Nephron progenitor cell (in vitro differentiated cells): Measurements from ENCODE around the gene ADGRL3.

Experiments used
- DNase-seq: peaks from one replicate; pipeline ENCODE4 v3.0.0; 2021
- H3K27ac Mint-ChIP-seq: 2 replicates; pipeline ENCODE4 v1.8.0; 2021; ENCODE audit warnings: mild to moderate bottlenecking, moderate library complexity, mixed read lengths
- H3K27me3 Mint-ChIP-seq: 2 replicates; pipeline ENCODE4 v1.8.0; 2021; ENCODE audit warnings: mild to moderate bottlenecking, low read depth, mixed read lengths; ENCODE audit not compliant: poor library complexity
- H3K36me3 Mint-ChIP-seq: 2 replicates; pipeline ENCODE4 v1.8.0; 2021; ENCODE audit warnings: low read depth, mixed read lengths
- H3K4me1 Mint-ChIP-seq: 2 replicates; pipeline ENCODE4 v1.8.0; 2021; ENCODE audit warnings: mixed read lengths
- H3K4me3 Mint-ChIP-seq: 2 replicates; pipeline ENCODE4 v1.8.0; 2021; ENCODE audit warnings: mild to moderate bottlenecking, moderate library complexity, mixed read lengths
- H3K9me3 Mint-ChIP-seq: 2 replicates; pipeline ENCODE4 v1.8.0; 2021; ENCODE audit warnings: mild to moderate bottlenecking, moderate library complexity, mixed read lengths
- CTCF ChIP-seq: fragments of 200-600 bp; sonication (generic); IDR thresholded peaks from 2 replicates; pipeline ENCODE4 v1.5.0; 2021; ENCODE audit warnings: antibody characterized with exemption

ADGRL3 gene

GRCh38 chr4:61527888-61528287, 327.8 kb downstream of the ADGRL3 start:
- no peak for TF ChIP-seq CTCF
- Mint-ChIP-seq H3K27me3 (no peaks in the 10 kb centered on the region), H3K9me3 (no peaks in the 10 kb centered on the region), H3K36me3 (no peaks in the 10 kb centered on the region), H3K4me1 (peaks cover 18% of the 10 kb centered on the region), H3K27ac (no peak overlapping the region), H3K4me3 (no peak overlapping the region)
- DNase-seq, result no peak

GRCh38 chr4:61528595-61528994, 328.5 kb downstream of the ADGRL3 start:
- DNase-seq, result no peak
- no peak overlapping the region for H3K4me3 Mint-ChIP-seq
- peaks cover 21% of the 10 kb centered on the region for H3K4me1 Mint-ChIP-seq
- no peak for TF ChIP-seq CTCF
- H3K27ac Mint-ChIP-seq, result no peak overlapping the region
- no peaks in the 10 kb centered on the region for H3K36me3 Mint-ChIP-seq
- H3K27me3 Mint-ChIP-seq, result no peaks in the 10 kb centered on the region
- no peaks in the 10 kb centered on the region for H3K9me3 Mint-ChIP-seq

- Mint-ChIP-seq H3K9me3 (peaks cover 15% of the 10 kb centered on the region), H3K27me3 (no peaks in the 10 kb centered on the region), H3K27ac (no peak overlapping the region), H3K36me3 (no peaks in the 10 kb centered on the region), H3K4me3 (no peak overlapping the region), H3K4me1 (peaks cover 21% of the 10 kb centered on the region)
- no peak for TF ChIP-seq CTCF
- DNase-seq, result no peak
These were observed 331.1 kb downstream of the ADGRL3 start for GRCh38 chr4:61531188-61531587.

- Mint-ChIP-seq H3K27me3 (no peaks in the 10 kb centered on the region), H3K27ac (no peak overlapping the region), H3K4me3 (no peak overlapping the region), H3K9me3 (peaks cover 23% of the 10 kb centered on the region), H3K4me1 (peaks cover 21% of the 10 kb centered on the region), H3K36me3 (peaks cover 9% of the 10 kb centered on the region)
- peak; percentile 36 for DNase-seq
- no peak for TF ChIP-seq CTCF
These were observed 332.3 kb downstream of the ADGRL3 start for GRCh38 chr4:61532336-61533000.

GRCh38 chr4:61533140-61533539, 333.0 kb downstream of the ADGRL3 start:
- TF ChIP-seq CTCF, result no peak
- Mint-ChIP-seq H3K9me3 (peaks cover 23% of the 10 kb centered on the region), H3K4me3 (no peak overlapping the region), H3K4me1 (peaks cover 21% of the 10 kb centered on the region), H3K36me3 (peaks cover 9% of the 10 kb centered on the region), H3K27ac (no peak overlapping the region), H3K27me3 (no peaks in the 10 kb centered on the region)
- no peak for DNase-seq

- peaks cover 15% of the 10 kb centered on the region for H3K4me1 Mint-ChIP-seq
- H3K27ac Mint-ChIP-seq, result peak overlapping the region; percentile 87
- DNase-seq, result no peak
- peaks cover 9% of the 10 kb centered on the region for H3K36me3 Mint-ChIP-seq
- TF ChIP-seq CTCF, result no peak
- H3K4me3 Mint-ChIP-seq, result no peak overlapping the region
- peaks cover 2% of the 10 kb centered on the region for H3K27me3 Mint-ChIP-seq
- peaks cover 11% of the 10 kb centered on the region for H3K9me3 Mint-ChIP-seq
These were observed 340.8 kb downstream of the ADGRL3 start for GRCh38 chr4:61540944-61541343.
